ENCODE results near the gene DCTN4. TPM values are rescaled to one million over a fixed set of nuclear protein-coding genes. Genes with fewer than 3 reads are reported as not detected.

DCTN4 gene
- total RNA-seq, 1 donor from 2014 or later = 73.3 TPM

Other genes starting within 250 kb of the DCTN4 start
- 1.4 and 1.5 TPM in 2 replicates for gene SYNPO, start 118.4 kb downstream of the DCTN4 start, total RNA-seq
- gene MYOZ3, start 97.8 kb downstream of the DCTN4 start, total RNA-seq = 2.9 and 3.1 TPM in 2 replicates
- gene RBM22, start 58.0 kb downstream of the DCTN4 start, total RNA-seq = 58.1 and 59.1 TPM in 2 replicates
- gene SMIM3, start 19.7 kb upstream of the DCTN4 start, total RNA-seq = 11.5 and 12.2 TPM in 2 replicates
- not detected in 2 replicates for gene IRGM, start 87.5 kb upstream of the DCTN4 start, total RNA-seq
- 17.2 and 18.6 TPM in 2 replicates for gene ZNF300, start 146.0 kb upstream of the DCTN4 start, total RNA-seq

Measured in progenitor cell of endocrine pancreas (in vitro differentiated cells).